HG02981 (cell line): ENCODE measurements around the gene CBY2.
"Not testable (repeated sequence)": the region's sequence is repeated elsewhere in the genome, so short reads cannot be mapped to it uniquely, and the experiment has no call there.

ENCODE experiments used
- ATAC-seq: cut with Tn5 transposase; IDR thresholded peaks from one replicate; pipeline ENCODE4 v1.9.1; 2021; ENCODE audit warnings: mild to moderate bottlenecking, moderate library complexity; ENCODE audit not compliant: unreplicated experiment

The CBY2 gene

DNA sequence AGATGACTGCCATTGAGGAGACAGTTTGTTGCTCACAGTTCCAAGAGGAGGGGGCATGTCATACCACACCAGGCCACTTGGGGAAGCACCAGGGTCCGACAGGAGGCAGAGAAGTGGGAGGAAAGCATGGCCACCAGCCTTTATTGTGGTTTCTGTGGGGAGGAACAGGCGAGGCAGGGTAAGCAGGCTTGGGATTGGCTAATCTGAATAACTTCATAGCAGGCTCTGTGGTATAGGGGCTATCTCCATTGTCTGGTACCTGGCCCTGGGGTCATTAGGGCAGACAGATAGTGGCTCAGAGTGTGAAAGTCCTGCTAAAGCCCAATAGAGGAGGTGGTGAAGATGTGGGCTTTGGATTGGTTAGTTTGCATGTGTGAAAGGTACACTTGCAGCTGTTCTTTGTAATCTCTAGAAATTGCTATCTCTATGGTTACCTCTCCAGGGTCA is 35.5 kb downstream of the CBY2 start:
- ATAC-seq = no peak

DNA sequence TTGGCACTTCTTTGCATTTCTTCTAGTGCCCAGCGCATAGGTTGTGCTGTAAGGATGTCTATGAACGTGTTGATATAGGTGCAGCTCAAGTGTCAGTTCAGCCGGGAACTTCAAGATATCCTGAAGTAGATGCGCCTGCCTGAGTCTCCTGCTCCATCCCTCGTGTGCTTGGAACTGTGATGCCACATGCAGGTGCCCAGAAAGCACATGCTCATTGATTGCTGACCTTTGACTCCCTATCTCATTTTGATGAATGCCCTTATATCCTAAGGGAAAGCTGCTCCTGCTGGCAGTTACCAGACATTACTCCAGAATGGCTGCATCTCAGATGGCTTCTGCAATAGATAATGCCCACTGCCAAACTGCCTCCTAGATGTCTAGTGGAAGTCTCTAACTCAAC is 40.9 kb downstream of the CBY2 start:
- ATAC-seq = no peak

DNA sequence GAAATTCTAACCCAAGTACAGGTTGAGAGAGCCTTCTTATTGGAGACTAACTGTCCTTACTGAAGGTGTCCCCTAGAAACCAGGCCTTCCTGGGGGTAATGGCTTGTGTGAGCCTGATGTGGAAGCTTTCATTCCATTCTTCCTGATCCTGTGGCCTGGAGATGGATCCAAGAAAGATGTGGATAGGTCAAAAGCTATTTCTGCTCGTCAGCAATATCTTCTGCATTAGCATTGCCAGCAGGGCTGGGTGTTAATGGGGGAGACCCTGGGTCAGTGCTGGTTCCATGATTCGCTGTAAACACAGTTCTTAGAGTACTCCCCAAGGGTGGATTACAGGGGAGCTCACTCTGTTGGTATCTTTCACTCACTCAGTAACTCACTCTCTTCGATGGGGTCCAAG is 42.9 kb downstream of the CBY2 start:
- no peak for ATAC-seq

DNA sequence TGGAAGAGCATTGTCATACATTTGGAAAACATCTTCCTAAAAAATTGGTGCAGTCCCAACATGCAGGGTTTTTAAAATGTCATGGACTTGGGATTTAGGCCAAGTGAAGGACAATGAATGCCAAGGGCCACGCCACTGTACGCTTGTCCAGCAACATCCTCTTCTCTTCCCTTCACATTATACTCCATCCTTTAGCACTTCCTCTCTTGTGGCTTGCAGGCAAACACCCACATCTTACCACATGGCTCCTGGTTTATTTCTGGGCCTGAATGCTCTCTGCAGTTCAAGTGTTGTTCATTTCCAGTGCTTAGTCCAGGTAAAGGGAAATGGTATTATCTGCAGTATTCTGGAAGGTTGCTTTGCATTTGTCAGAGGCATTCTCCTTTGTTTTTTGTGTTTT is 45.0 kb downstream of the CBY2 start:
- ATAC-seq = no peak

GRCh38 chr13:45748941-45749759 is 47.0 kb downstream of the CBY2 start:
- ATAC-seq = no peak

DNA sequence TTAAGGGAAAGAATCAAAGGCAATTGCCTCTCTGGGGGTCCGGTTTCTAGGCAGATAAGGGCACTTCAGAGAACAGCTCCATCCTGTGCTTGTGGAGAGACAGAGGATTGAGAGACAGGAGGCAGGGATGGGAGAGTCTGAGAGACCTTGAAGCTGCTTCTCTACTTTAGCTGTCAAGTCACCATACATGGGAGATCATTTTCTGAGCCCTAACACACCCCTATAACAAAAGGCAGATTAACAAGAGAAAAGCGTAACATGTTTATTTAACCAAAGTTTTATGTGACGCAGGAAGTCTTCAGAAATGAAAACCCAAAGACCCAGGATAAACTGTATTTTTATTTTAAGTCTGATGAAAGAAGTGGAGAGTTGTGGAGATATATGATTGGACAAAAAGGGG is 48.4 kb downstream of the CBY2 start:
- ATAC-seq = no peak

DNA sequence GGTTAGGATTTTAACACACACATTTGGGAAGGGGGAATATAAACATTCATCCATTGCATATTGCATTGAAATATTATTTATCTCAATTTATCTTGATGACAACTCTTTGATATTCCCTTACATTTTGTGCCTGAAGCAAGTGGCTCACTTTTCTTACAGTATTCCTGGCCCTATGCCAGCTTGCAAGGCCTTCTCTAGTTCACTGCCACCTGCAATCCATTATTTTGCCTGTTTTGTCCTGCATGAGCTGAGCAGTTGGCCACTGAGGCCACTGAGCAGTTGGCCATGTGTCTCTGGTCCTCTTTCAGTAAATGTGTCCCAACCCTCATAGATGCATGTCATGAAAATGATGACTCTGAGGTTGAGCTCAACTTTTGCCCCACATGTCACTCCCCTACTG is 49.8 kb downstream of the CBY2 start:
- ATAC-seq = no peak

- no peak for ATAC-seq
Measured at GRCh38 chr13:45752510-45752909, 50.4 kb downstream of the CBY2 start.

- not testable (repeated sequence) for ATAC-seq
Measured at GRCh38 chr13:45756498-45756897, 54.4 kb downstream of the CBY2 start.

- not testable (repeated sequence) for ATAC-seq
Measured at GRCh38 chr13:45757589-45757988, 55.5 kb downstream of the CBY2 start.

DNA sequence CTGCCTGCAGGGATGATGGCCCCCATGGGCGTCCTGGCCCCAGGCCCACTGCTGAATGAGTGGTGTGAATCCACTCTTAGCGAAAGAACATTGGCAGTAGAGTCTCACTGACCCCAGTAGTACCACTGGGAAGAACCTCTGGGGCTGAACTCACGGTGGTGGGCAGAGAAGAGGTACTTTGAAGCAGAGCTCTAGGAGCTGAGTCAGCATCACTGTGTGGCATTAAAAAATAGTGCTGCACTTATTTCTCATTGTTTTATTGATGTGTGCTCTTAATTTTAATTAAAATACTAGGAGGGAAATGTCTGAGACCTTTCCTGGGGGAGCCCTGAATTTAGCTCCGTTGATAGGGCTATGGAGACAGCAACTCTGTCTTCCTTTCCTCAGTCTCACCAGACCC is 61.3 kb downstream of the CBY2 start:
- no peak for ATAC-seq
